HG02571 (cell line): ENCODE results near the gene CD9.
"Not testable (repeated sequence)": the region's sequence is repeated elsewhere in the genome, so short reads cannot be mapped to it uniquely, and the experiment has no call there.

Experiments
- ATAC-seq: cut with Tn5 transposase; IDR thresholded peaks from one replicate; pipeline ENCODE4 v1.9.1; 2021; ENCODE audit warnings: mild to moderate bottlenecking, moderate library complexity; ENCODE audit not compliant: unreplicated experiment

The CD9 gene

DNA sequence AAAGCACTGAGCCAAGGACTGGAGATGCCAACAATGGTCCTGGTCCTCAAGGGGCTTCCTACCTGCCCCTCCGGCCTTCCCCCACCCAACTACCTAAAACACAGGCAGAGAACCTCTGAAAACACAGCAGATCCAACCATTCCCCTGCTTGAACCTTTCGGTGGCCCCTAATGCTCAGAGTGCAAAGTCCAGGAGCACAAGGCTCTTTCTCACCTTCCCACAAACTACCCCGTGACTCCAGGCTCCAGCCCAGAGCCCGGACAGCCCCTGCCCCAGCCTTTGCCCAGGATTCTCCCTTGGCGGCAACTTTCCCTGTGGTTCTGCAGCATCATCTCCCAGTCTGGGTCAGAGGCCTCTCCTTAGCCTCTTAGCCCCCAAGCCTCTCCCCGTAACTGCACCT, 1.6 kb upstream of the CD9 start:
- no peak for ATAC-seq

DNA sequence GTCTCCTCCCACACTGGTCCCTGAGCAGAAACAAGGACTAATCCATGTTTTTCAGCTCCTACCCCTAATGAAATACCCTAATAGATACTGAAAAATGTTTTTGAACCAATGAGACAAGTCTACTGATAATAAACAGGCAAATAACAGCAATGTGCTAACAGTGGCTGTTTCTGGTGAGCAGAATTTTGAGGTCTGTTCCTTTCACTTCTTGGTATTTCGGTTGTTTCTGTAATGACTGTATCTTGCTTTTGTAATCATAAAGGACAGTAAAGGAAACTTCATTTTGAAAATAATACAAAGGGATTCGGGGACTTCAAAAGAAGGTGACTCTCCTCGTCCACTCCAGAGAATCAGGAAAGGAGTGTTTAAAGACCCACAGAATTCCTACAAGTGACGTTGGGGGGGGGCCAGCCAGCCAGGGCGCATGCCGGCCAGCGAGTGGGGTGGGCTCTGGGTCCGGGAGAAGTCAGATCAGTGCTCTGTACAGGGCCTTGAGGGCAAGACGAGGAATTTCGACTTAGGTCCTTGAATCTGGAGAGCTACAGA, 1.1 kb upstream of the CD9 start:
- no peak for ATAC-seq

DNA sequence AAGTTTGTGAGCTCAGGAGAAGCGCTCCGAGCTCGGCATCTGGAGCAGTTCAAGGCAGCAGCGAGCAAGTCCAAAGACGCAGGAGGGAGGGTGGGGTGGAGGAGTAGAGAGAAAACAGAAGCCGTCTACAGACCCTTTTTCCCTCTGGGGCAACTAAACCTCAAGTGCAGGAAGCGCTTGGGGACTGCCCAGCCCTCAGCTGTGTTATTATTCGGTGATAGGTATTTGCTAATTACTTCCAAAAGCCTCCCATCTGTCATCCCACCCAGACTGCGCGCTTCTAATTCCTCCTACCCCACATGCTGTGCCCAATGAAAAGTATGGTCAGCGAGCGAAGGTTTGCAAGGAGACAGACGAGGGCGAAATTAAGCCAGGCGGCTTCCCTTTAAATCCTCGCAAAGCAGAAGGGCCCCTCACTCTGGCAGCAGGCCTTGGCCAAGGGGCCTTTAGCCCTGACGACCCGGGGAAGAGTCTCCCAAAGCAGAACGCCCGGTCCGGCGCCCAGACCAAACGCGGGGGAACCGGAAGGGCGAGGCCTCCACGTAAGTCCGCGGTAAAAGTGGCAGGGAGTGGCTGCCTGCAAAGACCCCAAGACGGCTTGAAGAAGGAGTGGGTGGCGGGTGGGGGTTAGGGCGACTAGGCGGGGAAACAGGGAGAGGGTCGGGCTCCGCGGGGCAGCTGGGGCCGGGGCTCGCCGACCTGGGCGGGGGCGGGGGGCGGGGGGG, 507 bp upstream of the CD9 start:
- ATAC-seq, result no peak

DNA sequence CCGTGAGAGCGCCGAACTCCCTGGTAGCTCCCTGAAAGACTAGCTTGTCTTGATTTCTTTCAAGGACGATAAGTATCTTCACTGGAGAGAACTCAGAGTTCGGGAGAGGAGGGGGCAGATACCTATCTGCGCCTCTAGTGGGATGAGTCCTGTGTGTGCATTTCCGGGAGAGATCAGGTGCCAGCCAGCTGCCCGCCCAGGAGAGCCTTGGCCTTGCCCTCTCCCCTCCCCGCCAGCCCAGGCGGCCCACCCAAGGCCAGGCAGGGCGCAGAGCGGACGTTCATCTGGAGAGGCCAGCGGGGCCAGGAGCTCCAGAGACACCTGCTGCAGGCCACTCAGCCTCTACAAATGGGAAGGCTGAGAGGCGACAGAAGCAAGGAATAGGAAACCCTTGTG, 1.0 kb downstream of the CD9 start:
- ATAC-seq, result no peak

DNA sequence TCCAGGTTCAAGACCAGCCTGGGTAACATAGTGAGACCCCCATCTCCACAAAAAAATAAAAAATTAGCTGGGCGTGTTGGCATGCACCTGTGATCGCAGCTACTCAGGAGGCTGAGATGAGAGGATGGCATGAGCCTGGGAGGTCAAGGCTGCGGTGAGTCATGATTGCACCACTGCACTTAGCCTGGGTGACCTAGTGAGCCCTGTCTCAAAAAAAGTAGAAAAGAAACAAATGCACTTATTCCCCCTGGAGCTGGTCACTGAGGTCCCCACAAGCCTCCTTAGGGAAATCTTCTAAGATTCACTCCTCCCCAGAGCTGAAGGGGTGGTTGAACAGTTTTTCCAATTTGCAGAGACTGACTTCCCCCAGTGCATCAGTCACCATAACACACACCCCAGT, 1.6 kb downstream of the CD9 start:
- ATAC-seq, result no peak

DNA sequence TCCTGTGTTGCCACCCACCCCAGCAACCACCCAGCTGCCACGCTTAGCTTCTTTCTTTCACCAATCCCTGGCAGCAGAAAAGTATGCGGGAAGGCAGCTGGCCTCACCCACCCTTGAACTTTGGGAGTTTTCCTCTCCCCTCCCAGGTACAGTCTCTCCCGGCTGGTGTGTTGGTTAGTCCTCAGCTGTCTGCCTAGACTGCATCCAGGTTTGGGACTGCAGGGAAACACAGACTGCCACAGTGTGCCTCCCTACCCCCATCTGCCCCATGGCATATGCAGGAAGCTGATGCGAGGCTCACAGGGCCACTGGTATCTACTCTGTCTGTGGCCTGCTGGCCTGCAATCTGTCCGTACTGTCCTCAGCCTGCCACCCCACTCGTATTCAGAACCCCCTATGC, 2.1 kb downstream of the CD9 start:
- no peak for ATAC-seq

DNA sequence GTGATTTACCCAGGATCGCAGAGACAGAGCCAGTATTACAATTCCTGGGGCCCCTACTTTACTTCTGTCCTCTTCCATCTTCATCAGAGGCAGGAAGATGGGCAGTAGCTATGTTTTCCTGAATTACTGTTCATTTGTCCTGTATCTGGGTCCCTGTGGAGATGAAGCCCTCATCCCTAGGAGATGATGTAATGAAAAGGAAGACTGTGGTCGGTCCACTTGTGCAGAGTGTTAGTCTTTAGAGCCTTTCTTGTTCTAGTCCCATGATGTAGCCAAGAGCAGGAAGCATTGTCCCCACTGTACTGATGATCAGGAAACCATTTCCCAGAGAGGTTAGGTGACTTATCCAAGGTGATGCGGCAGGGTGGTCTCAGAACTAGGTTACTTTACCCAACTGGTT, 2.6 kb downstream of the CD9 start:
- no peak for ATAC-seq

DNA sequence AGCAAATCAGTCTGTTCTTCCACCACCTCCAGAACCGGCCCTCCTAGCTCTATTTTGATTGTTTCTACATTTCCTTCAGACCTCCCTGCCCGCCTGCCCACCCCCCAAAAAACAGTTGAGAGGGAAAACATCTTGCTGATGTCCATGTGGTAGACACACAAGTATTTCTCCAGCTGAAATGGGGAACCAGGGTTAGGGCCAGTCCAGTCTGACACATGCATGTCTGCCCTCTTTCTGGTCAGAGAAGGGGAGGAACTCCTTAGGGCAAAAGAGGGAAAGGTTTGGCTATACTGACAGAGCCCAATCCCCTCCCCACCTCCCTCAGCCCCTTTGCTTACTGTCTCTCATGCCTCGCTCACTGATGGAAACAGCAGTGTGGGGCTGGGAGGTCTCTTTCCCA, 3.4 kb downstream of the CD9 start:
- ATAC-seq, result no peak

DNA sequence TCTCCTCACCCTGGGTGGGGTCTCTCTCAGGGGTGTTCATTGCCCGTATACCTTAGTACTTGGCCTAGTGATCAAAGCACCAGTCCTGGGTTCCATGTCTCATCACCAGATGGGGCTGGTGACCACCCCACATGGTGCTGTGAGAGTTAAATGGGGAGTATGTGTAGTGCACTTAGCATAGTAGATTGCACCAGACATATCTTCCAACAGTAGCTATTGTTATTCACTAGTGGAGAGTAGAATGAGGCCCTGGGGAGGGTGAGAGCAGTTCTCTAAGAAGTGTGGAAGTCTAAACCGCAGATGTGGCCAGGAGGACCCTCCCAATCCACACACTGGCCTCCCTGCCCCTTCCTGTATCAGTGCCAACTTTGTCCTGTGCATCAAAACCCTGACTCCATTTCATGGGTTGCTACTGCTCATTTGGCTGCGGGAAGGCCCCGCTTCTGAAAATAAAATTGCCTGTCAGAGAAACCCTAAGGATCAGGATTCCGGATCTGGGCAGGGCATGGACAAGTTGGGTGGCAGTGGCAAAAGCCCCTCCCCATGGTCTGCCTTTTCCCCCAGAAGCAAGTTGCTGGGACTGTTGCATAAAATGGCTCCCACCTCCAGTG, 4.4 kb downstream of the CD9 start:
- no peak for ATAC-seq

DNA sequence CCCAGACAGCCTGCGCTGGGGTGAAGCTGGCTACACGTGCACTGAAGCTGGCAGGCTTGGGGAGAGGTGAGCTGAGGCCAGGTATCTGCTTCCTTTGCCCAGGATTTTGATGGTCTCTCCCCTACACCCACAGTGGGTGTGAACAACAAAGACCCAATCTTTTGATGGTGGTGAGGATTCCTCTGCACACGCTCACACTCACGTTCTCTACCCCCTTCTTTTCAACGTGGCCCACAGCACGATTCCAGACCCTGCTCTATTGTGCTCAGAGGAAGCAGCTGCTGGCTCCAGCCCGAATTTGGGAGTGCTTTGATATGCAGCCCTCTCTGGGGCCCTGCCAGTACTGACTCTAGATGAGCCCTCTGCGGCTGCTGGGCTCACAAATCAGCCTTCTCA, 4.9 kb downstream of the CD9 start:
- ATAC-seq, result no peak

DNA sequence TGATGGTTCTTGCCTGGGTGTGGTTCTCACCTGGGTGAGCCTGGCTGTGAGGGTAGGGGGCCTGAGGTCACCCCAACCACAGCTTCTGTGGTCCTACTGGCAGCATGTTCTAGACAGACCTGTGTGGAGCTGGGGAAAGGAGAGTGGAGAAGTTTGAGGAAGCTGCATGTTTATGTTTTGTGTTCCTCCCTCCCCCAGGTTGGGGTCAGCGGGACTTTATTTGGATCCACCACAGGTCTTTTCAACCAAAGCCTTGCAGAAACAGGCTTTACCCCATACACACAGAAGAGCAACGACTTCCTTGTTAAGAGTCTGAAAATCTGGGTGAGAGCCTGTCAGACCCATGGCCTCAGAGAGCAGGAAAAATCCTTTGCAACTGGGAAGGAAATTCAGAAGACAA, 5.6 kb downstream of the CD9 start:
- no peak for ATAC-seq

DNA sequence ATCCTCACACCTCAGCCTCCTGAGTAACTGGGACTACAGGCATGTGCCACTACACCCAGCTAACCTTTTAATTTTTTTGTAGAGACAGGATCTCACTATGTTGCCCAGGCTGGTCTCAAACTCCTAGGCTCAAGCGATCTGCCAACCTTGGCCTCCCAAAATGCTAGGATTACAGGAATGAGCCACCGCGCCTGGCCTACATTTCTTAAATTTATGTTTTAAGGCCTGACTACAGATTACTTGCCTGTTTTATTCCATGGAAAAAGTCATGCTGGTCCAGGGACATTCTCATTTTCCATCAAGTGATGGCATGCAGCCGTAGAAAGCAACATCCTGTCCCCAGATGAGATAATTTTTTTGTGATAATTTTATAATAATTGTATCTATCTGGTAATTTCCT, 6.1 kb downstream of the CD9 start:
- no peak for ATAC-seq

DNA sequence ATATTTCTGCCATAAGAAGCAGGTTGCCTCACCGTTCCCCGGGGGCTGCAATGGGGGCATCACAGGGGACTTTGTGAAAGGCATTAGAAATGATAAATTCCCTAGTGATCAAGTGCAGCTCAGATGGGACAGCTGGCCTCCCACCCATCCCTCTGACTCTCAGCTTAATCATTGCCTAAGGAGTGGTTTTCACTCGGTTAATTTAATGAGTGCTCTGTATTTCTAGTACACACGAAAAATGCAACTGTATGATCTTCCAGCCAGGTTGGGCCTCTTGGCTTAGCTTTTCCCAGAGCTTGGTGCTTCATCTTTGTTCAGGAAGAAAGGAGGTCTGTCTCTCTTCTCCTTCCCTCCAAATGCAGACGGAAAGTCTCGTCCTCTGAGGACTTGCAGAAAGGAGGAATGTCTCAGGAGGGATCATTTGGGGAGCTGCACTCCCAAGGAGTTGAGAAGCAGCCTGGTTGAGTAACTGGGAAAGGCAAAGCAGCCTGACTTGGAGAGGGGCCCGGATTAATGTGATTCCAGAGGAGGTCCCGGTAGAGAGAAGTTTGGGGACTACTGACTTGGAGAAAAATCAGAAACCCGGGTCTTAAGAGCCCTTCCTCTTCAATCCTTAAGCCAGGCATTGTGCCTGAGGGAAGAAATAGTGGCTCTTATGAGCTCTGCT, 7.2 kb downstream of the CD9 start:
- no peak for ATAC-seq

DNA sequence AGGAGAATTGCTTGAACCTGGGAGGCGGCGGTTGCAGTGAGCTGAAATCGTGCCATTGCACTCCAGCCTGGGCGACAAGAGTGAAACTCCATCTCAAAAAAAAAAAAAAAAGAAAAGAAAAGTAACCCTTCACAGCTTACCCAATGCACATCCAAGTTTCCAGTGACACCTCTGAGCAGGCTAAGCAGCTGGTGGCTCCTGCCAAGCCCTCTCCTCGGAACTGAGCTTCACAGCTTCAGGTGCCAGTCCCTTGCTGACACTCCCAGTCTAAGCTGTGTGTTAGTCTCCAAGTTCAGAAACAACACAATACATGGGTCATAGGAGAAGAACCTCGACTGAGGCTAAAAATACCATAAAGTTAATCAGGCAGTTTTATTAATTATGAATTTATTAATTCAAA, 7.9 kb downstream of the CD9 start:
- no peak for ATAC-seq

DNA sequence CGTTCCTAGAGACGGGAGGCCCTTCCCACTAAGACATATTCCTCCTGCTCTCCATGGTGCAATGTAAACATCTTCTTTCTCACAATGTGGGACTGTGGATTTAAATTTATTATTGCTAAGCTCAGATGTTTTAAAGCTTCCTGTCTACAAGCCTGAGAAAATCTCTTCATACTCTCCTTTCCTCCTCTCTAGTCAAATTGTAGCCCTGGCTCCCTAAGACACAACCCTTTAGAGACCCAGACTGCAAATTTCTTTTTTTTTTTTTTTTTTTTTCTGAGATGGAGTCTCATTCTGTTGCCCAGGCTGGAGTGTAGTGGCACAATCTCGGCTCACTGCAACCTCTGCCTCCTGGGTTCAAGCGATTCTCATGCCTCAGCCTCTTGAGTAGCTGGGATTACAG, 9.2 kb downstream of the CD9 start:
- not testable (repeated sequence) for ATAC-seq

DNA sequence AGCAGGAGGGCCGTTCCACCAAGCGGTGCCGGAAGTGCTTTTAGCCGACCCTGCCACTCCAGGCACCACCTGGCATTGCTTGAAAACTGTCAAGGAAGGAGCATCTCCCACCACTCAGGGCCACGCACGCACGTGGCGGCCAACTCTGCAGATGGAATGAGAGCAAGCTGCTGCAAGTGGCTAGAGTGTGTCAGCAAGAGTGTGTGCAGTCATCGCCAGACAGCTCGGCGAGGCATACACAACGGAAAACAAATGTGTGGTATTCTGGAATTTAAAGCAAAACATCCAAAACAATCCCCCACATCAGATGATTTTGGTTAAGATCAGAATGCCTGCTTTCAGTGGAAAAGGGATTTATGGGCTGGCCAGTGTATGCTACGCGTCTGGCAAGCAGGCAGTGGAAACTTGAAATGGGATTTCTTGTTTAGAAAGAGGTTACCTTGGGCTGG, 11.2 kb downstream of the CD9 start:
- ATAC-seq, result no peak

DNA sequence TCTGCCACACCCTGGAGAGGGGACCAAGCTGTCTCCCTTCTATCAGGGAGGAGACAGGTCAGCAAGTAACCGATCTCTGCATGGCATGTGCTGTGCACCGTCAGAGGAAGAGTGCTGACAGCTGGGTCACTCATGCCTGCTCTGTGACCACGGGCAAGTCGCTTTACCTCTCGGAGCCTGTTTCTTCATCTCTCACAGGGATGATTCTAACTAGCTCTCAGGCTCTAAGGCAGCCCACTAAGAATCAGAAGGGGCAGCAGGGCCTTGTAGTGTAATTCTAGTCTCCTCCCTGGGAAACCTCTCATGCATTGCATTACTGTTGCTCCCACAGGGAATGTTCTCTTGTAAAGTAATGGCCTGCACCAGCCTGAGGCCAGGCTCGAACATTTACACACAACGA, 11.9 kb downstream of the CD9 start:
- ATAC-seq, result no peak

DNA sequence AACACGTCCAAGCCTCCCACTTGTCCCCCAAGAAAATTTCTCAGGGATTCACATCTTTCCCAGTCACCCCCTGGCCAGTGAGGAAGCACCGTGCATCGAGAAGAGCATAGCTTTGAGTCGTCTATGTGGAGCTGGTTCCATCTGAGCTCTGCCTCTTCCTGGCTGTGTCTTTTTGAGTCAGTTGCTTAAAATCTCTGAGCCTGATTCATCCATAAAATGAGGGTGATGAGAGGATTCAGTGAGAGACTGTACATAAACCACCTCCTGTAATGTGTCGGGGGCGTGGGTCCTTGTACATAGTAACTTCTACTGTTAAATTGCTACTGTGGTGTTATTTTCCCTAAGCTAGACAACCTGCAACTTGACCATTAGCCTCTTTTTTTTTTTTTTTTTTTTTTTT, 13.8 kb downstream of the CD9 start:
- ATAC-seq, result no peak

DNA sequence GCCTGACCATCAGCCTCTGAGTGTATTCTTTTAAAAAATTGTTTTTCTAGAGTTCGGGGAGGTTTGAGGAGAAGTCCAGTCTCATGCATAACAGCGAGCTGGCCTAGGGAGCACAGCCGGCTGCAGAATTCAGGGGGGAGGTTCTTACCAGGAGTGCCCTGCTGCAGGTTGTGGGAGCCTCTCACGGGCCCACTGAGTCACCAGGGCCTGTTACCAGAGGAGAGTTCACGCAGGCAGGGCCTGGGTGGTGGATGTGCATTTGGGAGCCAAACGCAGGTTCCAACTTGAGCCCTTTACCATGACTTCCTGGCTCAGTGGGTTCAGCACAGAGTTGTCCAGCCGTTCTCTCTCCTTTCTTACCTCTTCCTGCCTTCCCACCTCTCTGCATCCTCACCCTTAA, 14.4 kb downstream of the CD9 start:
- no peak for ATAC-seq

DNA sequence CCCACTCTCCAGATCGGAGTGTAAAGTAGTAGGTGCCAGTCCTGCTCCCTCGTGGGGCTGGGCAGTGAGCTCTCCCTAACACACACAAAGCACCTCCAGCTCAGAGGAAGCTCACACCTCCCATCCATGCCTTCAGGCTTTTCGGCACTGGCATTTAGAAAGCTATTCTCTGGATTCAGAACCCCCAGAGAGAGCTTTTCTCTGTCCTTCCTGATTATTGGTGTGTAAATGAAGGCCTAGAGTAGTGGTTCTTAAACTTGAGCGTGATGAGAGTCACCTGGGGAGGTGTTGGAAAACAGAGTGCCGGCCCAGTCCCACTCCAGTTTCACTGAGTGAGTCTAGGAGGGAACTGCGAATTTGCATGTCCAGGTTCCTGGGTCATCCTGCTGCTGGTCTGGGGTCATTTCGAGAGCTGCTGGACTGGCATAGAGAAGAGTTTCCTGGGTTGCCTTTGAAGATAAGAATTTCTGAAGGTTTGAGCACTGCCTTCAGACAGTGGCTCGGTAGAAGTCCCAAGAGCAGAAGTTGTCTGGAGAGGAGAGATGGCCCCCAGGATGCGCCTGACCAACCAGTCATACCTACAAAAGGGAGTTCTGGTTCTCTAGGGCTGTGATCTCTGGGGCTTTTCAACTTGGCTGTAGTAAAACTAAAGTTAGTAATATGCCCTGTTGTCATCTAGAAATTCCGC, 15.1 kb downstream of the CD9 start:
- no peak for ATAC-seq

DNA sequence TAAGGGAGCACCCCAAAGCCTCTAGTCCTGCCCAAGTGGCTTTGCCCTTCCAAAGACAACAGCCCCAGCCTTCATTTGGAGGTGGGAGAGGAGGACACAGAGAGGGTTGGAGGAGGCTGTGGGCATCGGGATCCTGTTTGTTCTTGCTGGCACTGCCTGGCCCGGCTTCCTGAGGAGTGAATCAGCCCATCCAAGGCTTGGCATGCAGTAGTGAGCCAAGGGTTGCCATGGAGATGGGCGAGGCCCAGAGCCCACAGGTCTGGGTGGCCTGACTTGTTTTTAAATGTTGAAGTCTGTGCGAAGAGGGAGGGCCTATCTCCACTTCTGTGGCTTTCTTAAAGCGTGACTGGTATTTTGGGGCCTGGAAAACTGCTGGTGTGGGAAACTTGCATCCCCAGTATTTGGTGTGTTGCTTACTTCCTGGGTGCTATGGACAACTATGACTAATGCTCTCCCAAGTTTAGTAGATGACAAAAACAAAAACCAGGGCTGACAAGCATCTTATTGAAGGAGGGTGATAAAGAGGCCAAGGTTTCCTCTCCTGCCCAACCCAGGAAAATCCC, 15.8 kb downstream of the CD9 start:
- no peak for ATAC-seq
